ENCODE data around the gene PIGZ. TPM values are rescaled to one million over a fixed set of nuclear protein-coding genes. Genes with fewer than 3 reads are reported as not detected.
A peak's percentile ranks its signal among the peaks of the same experiment; 100 is the strongest.

Gene PIGZ
- total and polyA plus RNA-seq, 2 experiments from 2014 or later = 3.9 to 7.6 TPM

- Histone ChIP-seq H3K9me2 (ENCODE audit: insufficient read depth) (no peaks in the 10 kb centered on the region), H3K27me3 (replicated peaks; ENCODE audit: insufficient read depth) (0 out of 2 replicates have a peak, but pooled peaks cover 5% of the 10 kb centered on the region), H3K9me3 (ENCODE audit: low read depth) (no peaks in the 10 kb centered on the region), H3K79me2 (ENCODE audit: insufficient read depth) (no peaks in the 10 kb centered on the region), H3K9ac (no peak overlapping the region), H3K36me3 (ENCODE audit: low read depth) (no peaks in the 10 kb centered on the region), H3K4me1 (ENCODE audit: insufficient read depth) (peaks cover 4% of the 10 kb centered on the region; the same call in 1 of the 2 replicates), H3K27ac (no peak overlapping the region), H2AFZ (no peak overlapping the region), H3K4me3 (no peak overlapping the region), H3K4me2 (ENCODE audit: unreplicated experiment) (no peak overlapping the region), H4K20me1 (ENCODE audit: insufficient read depth) (no peaks in the 10 kb centered on the region), H3F3A (ENCODE audit: insufficient read depth) (no peaks in the 10 kb centered on the region)
- DNase-seq = no peak
- WGBS, 2 experiments (ENCODE audit: low coverage in 1 of 2, low lambda C conversion rate in 2 of 2, missing lambda C conversion rate in 2 of 2) = 64 to 65% methylated on average over 6 of the region's 6 CpGs
- in situ Hi-C loops (cut with MboI) = loop anchor here (25.0 kb wide), 1 partner anchor 202 kb away; no protein-coding TSS in a partner anchor
- no peak for TF ChIP-seq EZH2phosphoT487 (IDR thresholded peaks at IDR 0.05; ENCODE audit: insufficient read depth, low read depth)
These were observed 16.7 kb upstream of the PIGZ start for GRCh38 chr3:196985298-196985697.

GRCh38 chr3:196983186-196983585 is 14.6 kb upstream of the PIGZ start:
- H4K20me1 ChIP-seq (ENCODE audit: insufficient read depth) = no peaks in the 10 kb centered on the region
- no peaks in the 10 kb centered on the region for H3F3A ChIP-seq (ENCODE audit: insufficient read depth)
- no peak overlapping the region for H3K4me3 ChIP-seq
- in situ Hi-C loops (cut with MboI) = loop anchor here (25.0 kb wide), 1 partner anchor 204 kb away; no protein-coding TSS in a partner anchor
- no peaks in the 10 kb centered on the region for H3K79me2 ChIP-seq (ENCODE audit: insufficient read depth)
- H3K9me3 ChIP-seq (ENCODE audit: low read depth) = no peaks in the 10 kb centered on the region
- 9 to 31% methylated on average over 1 of the region's 1 CpG for WGBS, 2 experiments (ENCODE audit: low coverage in 1 of 2, low lambda C conversion rate in 2 of 2, missing lambda C conversion rate in 2 of 2)
- no peak overlapping the region for H3K4me2 ChIP-seq (ENCODE audit: unreplicated experiment)
- H3K9ac ChIP-seq = no peak overlapping the region
- H3K9me2 ChIP-seq (ENCODE audit: insufficient read depth) = no peaks in the 10 kb centered on the region
- TF ChIP-seq EZH2phosphoT487 (IDR thresholded peaks at IDR 0.05; ENCODE audit: insufficient read depth, low read depth) (no peak), EZH2 (IDR thresholded peaks at IDR 0.05; ENCODE audit: insufficient read depth, poor library complexity, severe bottlenecking) (no peak)
- no peak overlapping the region for H2AFZ ChIP-seq
- H3K4me1 ChIP-seq (ENCODE audit: insufficient read depth) = no peaks in the 10 kb centered on the region; the same call in 1 of the 2 replicates
- no peak for DNase-seq
- no peak overlapping the region for H3K27ac ChIP-seq
- H3K27me3 ChIP-seq (replicated peaks; ENCODE audit: insufficient read depth) = 0 out of 2 replicates have a peak, but pooled peaks cover 5% of the 10 kb centered on the region
- no peaks in the 10 kb centered on the region for H3K36me3 ChIP-seq (ENCODE audit: low read depth)

- Histone ChIP-seq H3K27ac (no peak overlapping the region), H3K4me3 (no peak overlapping the region), H3K79me2 (ENCODE audit: insufficient read depth) (no peaks in the 10 kb centered on the region), H3K4me1 (ENCODE audit: insufficient read depth) (no peaks in the 10 kb centered on the region; the same call in 1 of the 2 replicates), H2AFZ (no peak overlapping the region), H3K36me3 (ENCODE audit: low read depth) (no peaks in the 10 kb centered on the region), H3K9me3 (ENCODE audit: low read depth) (no peaks in the 10 kb centered on the region), H3K27me3 (replicated peaks; ENCODE audit: insufficient read depth) (0 out of 2 replicates have a peak, but pooled peaks cover 5% of the 10 kb centered on the region), H3K9ac (no peak overlapping the region), H3F3A (ENCODE audit: insufficient read depth) (no peaks in the 10 kb centered on the region), H4K20me1 (ENCODE audit: insufficient read depth) (no peaks in the 10 kb centered on the region), H3K9me2 (ENCODE audit: insufficient read depth) (no peaks in the 10 kb centered on the region), H3K4me2 (ENCODE audit: unreplicated experiment) (no peak overlapping the region)
- WGBS, 2 experiments (ENCODE audit: low coverage in 1 of 2, low lambda C conversion rate in 2 of 2, missing lambda C conversion rate in 2 of 2) = 81 to 89% methylated on average over 13 of the region's 13 CpGs
- in situ Hi-C loops (cut with MboI) = loop anchor here (25.0 kb wide), 1 partner anchor 206 kb away; no protein-coding TSS in a partner anchor
- no peak for TF ChIP-seq EZH2 (IDR thresholded peaks at IDR 0.05; ENCODE audit: insufficient read depth, poor library complexity, severe bottlenecking)
- DNase-seq = no peak
These were observed 13.0 kb upstream of the PIGZ start for GRCh38 chr3:196981657-196982056.

- no peak overlapping the region for H3K9ac ChIP-seq
- H3K9me3 ChIP-seq (ENCODE audit: low read depth) = no peaks in the 10 kb centered on the region
- 76 to 78% methylated on average over 10 of the region's 10 CpGs for WGBS, 2 experiments (ENCODE audit: low coverage in 1 of 2, low lambda C conversion rate in 2 of 2, missing lambda C conversion rate in 2 of 2)
- H3K27me3 ChIP-seq (replicated peaks; ENCODE audit: insufficient read depth) = 0 out of 2 replicates have a peak, but pooled peaks cover 5% of the 10 kb centered on the region
- no peak overlapping the region for H3K4me3 ChIP-seq
- no peak overlapping the region for H3K27ac ChIP-seq
- TF ChIP-seq EZH2phosphoT487 (IDR thresholded peaks at IDR 0.05; ENCODE audit: insufficient read depth, low read depth) (no peak), EZH2 (IDR thresholded peaks at IDR 0.05; ENCODE audit: insufficient read depth, poor library complexity, severe bottlenecking) (no peak)
- H3K79me2 ChIP-seq (ENCODE audit: insufficient read depth) = no peaks in the 10 kb centered on the region
- no peaks in the 10 kb centered on the region; the same call in 1 of the 2 replicates for H3K4me1 ChIP-seq (ENCODE audit: insufficient read depth)
- H3K4me2 ChIP-seq (ENCODE audit: unreplicated experiment) = no peak overlapping the region
- H2AFZ ChIP-seq = no peak overlapping the region
- no peaks in the 10 kb centered on the region for H4K20me1 ChIP-seq (ENCODE audit: insufficient read depth)
- in situ Hi-C loops (cut with MboI) = loop anchor here (25.0 kb wide), 1 partner anchor 208 kb away; no protein-coding TSS in a partner anchor
- H3K36me3 ChIP-seq (ENCODE audit: low read depth) = no peaks in the 10 kb centered on the region
- H3F3A ChIP-seq (ENCODE audit: insufficient read depth) = no peaks in the 10 kb centered on the region
- DNase-seq = peak; percentile 83
- no peaks in the 10 kb centered on the region for H3K9me2 ChIP-seq (ENCODE audit: insufficient read depth)
These were observed 10.9 kb upstream of the PIGZ start for GRCh38 chr3:196979545-196979944.

Data from GM23248 (cell line).